ENCODE results near the gene PRDM9. TPM values are rescaled to one million over a fixed set of nuclear protein-coding genes. Genes with fewer than 3 reads are reported as not detected.
"Not testable (repeated sequence)": the region's sequence is repeated elsewhere in the genome, so short reads cannot be mapped to it uniquely, and the experiment has no call there.

The PRDM9 gene
- total and polyA plus RNA-seq, 9 of the 15 experiments (the other 6 are each of a cell fraction or from before 2014, with no cell fraction given) = 0.03 to 1.2 (median 0.47) TPM

GRCh38 chr5:23496576-23496975, 10.8 kb upstream of the PRDM9 start:
- Histone ChIP-seq H3K9ac (ENCODE audit: insufficient read depth in 1 of 2, low read depth in 2 of 2, low read length in 2 of 2) (no peak overlapping the region), H3K9me3 (replicated peaks; ENCODE audit: control insufficient read depth, insufficient read depth, low read depth, low read length) (no peaks in the 10 kb centered on the region; the same call in none of the 2 replicates), H3K4me2 (ENCODE audit: insufficient read depth, low read length) (no peak overlapping the region), H4K20me1 (replicated peaks; ENCODE audit: control insufficient read depth, insufficient read depth, low read length) (no peaks in the 10 kb centered on the region), H3K4me1 (replicated peaks in 1 of 2; ENCODE audit: control insufficient read depth in 2 of 2, insufficient read depth in 2 of 2, low read length in 2 of 2) (no peaks in the 10 kb centered on the region), H3K36me3 (ENCODE audit: control insufficient read depth, insufficient read depth, low read length) (no peaks in the 10 kb centered on the region), H3K79me2 (ENCODE audit: control insufficient read depth, insufficient read depth, low read length) (no peaks in the 10 kb centered on the region), H3K27me3 (ENCODE audit: control insufficient read depth in 2 of 2, insufficient read depth in 2 of 2, low read length in 2 of 2) (no peaks in the 10 kb centered on the region), H3K9me1 (ENCODE audit: control insufficient read depth, insufficient read depth, low read length) (no peaks in the 10 kb centered on the region), H3K27ac (ENCODE audit: extremely low read depth, low read depth, low read length) (no peak overlapping the region), H3K4me3 (no peak overlapping the region), H2AFZ (ENCODE audit: low read depth, low read length) (no peak overlapping the region)
- WGBS (ENCODE audit: insufficient coverage, low coverage, missing lambda C conversion rate) = 4% methylated on average over 1 of the region's 1 CpG
- ChIA-PET CTCF (ENCODE audit: low intra/inter-chr PET ratio) (no interaction called here), POLR2A (no interaction called here)
- intact Hi-C loops (cut with micrococcal nuclease) (no loop called here), in situ Hi-C loops (cut with MboI) (no loop called here)
- BruUV-seq (replicated peaks) = no TSS peak
- TF ChIP-seq RUNX1 (IDR thresholded peaks at IDR 0.05; ENCODE audit: low read depth) = no peak
- FAIRE-seq (no peak), ATAC-seq (no peak), DNase-seq (ENCODE audit: extremely low read depth in 1 of 4, low spot score in 3 of 4) (no peak)

DNA sequence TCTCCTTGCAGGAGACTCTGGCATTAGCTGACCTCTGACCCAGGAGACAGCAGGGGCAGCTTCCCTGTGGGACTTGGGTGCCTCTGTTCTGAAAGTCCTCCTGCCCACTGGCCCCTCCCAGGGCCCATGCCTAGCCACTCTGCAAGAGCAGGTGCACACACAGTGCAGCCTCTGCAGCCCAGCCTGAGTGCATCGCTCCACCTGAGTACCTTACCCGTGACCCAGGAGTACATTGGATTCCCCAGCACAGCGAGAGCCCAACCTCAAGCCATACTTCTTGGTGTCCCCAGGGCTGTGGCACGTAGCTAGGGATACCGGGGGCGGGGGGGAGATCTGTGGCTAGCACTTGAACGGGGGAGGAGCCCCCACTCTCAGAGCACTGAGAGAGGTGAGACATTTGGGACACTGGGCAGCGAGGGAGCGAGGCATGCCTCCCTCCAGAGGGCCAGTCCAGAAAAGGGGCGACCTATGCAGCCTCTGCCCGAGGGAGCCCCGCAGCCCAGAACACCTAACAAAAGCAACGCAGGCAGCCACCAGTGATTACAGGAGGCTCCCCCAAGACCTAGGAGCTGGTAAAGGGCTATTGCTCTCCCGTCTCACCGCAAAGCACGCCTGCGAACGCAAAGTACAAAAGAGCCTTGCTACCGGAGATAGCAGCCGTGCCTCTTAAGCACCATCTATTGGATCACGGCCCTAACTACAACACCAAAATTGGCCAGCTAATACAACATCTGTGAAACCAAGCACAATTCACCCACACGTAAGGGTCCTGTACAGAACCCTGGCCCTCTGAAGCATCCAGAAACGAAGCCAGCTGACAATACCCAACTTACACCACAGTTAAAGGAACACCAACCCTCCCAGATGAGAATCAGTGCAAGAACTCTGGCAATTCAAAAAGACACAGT, 826 bp upstream of the PRDM9 start:
- CTCF ChIA-PET (ENCODE audit: low intra/inter-chr PET ratio) = no interaction called here

GRCh38 chr5:23510434-23510833, 3.0 kb downstream of the PRDM9 start:
- ATAC-seq; H3K9me3 ChIP-seq (replicated peaks; ENCODE audit: control insufficient read depth, insufficient read depth, low read depth, low read length); CTCF ChIA-PET (ENCODE audit: low intra/inter-chr PET ratio); H3K9me1 ChIP-seq (ENCODE audit: control insufficient read depth, insufficient read depth, low read length); intact Hi-C loops (cut with micrococcal nuclease); H3K27ac ChIP-seq (ENCODE audit: extremely low read depth, low read depth, low read length); H4K20me1 ChIP-seq (replicated peaks; ENCODE audit: control insufficient read depth, insufficient read depth, low read length); FAIRE-seq; BruUV-seq (replicated peaks); H2AFZ ChIP-seq (ENCODE audit: low read depth, low read length); H3K9ac ChIP-seq (ENCODE audit: insufficient read depth in 1 of 2, low read depth in 2 of 2, low read length in 2 of 2); H3K4me3 ChIP-seq; H3K4me2 ChIP-seq (ENCODE audit: insufficient read depth, low read length); in situ Hi-C loops (cut with MboI); H3K27me3 ChIP-seq (ENCODE audit: control insufficient read depth in 2 of 2, insufficient read depth in 2 of 2, low read length in 2 of 2); DNase-seq (ENCODE audit: extremely low read depth in 1 of 4, low spot score in 3 of 4); POLR2A ChIA-PET; H3K4me1 ChIP-seq (replicated peaks in 1 of 2; ENCODE audit: control insufficient read depth in 2 of 2, insufficient read depth in 2 of 2, low read length in 2 of 2); H3K79me2 ChIP-seq (ENCODE audit: control insufficient read depth, insufficient read depth, low read length); H3K36me3 ChIP-seq (ENCODE audit: control insufficient read depth, insufficient read depth, low read length): not testable (repeated sequence)
- WGBS (ENCODE audit: insufficient coverage, low coverage, missing lambda C conversion rate) = 3% methylated on average over 5 of the region's 5 CpGs

More for the DNA sequence above, 826 bp upstream of the PRDM9 start:
- Histone ChIP-seq H3K4me1 (replicated peaks in 1 of 2; ENCODE audit: control insufficient read depth in 2 of 2, insufficient read depth in 2 of 2, low read length in 2 of 2) (no peaks in the 10 kb centered on the region), H3K27ac (ENCODE audit: extremely low read depth, low read depth, low read length) (no peak overlapping the region), H3K9me3 (replicated peaks; ENCODE audit: control insufficient read depth, insufficient read depth, low read depth, low read length) (no peaks in the 10 kb centered on the region), H3K9ac (ENCODE audit: insufficient read depth in 1 of 2, low read depth in 2 of 2, low read length in 2 of 2) (no peak overlapping the region), H2AFZ (ENCODE audit: low read depth, low read length) (no peak overlapping the region), H3K36me3 (ENCODE audit: control insufficient read depth, insufficient read depth, low read length) (no peaks in the 10 kb centered on the region), H3K79me2 (ENCODE audit: control insufficient read depth, insufficient read depth, low read length) (no peaks in the 10 kb centered on the region), H3K9me1 (ENCODE audit: control insufficient read depth, insufficient read depth, low read length) (no peaks in the 10 kb centered on the region), H3K4me2 (ENCODE audit: insufficient read depth, low read length) (no peak overlapping the region), H3K27me3 (ENCODE audit: control insufficient read depth in 2 of 2, insufficient read depth in 2 of 2, low read length in 2 of 2) (no peaks in the 10 kb centered on the region), H3K4me3 (no peak overlapping the region), H4K20me1 (replicated peaks; ENCODE audit: control insufficient read depth, insufficient read depth, low read length) (no peaks in the 10 kb centered on the region)
- intact Hi-C loops (cut with micrococcal nuclease) = no loop called here
- FAIRE-seq (no peak), ATAC-seq (no peak; the same call in 2 of the 3 replicates), DNase-seq (ENCODE audit: extremely low read depth in 1 of 4, low spot score in 3 of 4) (peak in 1 of 4 experiments; percentile 3)
- in situ Hi-C loops (cut with MboI) = no loop called here
- BruUV-seq (replicated peaks) = no TSS peak
- 7% methylated on average over 22 of the region's 23 CpGs for WGBS (ENCODE audit: insufficient coverage, low coverage, missing lambda C conversion rate)
- TF ChIP-seq ZC3H11A (IDR thresholded peaks at IDR 0.05; ENCODE audit: low read depth, low read length) (no peak), ZNF311 (CRISPR knock-in tag; IDR thresholded peaks at IDR 0.05) (no peak), NR2C1 (IDR thresholded peaks at IDR 0.05) (no peak), NR2C1 (tag; IDR thresholded peaks at IDR 0.05) (no peak), RAD21 (CRISPR knock-in tag; conservative IDR thresholded peaks at IDR 0.05 in 1 of 2, IDR thresholded peaks at IDR 0.05 in 1 of 2) (peak; percentile 27 to 36)
- POLR2A ChIA-PET = no interaction called here
